ENCODE results near the gene GCA. TPM values are rescaled to one million over a fixed set of nuclear protein-coding genes. Genes with fewer than 3 reads are reported as not detected.

Gene GCA
- total RNA-seq, 2 experiments from 2014 or later = 3.9 to 5.0 TPM

DNA sequence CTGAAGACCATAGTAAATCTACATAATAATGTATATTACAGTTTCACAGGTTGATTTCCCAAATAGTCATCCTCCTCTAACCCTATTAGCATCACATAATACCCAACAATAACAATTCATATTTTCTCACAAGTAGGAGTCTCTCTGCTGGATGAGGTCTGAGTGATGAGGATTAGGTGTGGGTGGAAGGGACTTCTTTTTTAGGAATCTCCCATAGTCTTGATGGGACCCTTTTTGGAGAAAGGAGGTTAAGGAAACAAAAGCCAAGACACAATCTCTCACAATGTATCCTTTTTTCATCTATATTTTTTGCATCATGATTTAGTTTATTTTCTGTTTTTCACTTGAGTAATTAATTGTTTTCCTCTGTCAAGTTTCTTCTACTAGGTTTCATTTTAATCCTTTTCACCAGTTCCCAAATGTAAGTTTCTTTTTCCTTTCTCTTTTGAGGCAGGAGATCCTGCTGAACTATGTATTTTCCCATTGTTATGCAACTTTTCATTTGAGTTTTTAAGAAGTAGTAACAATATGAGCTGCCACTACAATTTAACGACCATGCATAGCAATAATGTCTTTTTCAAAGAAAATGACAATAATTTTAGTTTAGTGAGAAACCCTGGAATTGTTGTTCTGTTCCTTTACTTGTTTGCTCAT, 22.9 kb upstream of the GCA start:
- H3K4me3 Mint-ChIP-seq = peak overlapping the region; percentile 65
- Histone ChIP-seq H3K4me1 (ENCODE audit: insufficient read depth, low read length) (peaks cover 22% of the 10 kb centered on the region), H3K27ac (ENCODE audit: low read depth in 1 of 2, low read length in 2 of 2) (no peak overlapping the region), H3K4me3 (ENCODE audit: low read length) (no peak overlapping the region), H3K9me3 (ENCODE audit: control insufficient read depth in 1 of 2, insufficient read depth in 1 of 2, low read length in 2 of 2) (no peaks in the 10 kb centered on the region), H3K27me3 (ENCODE audit: control insufficient read depth in 1 of 2, insufficient read depth in 2 of 2, low read length in 2 of 2) (no peaks in the 10 kb centered on the region), H3K36me3 (ENCODE audit: insufficient read depth, low read length) (no peaks in the 10 kb centered on the region)
- ChIA-PET POLR2A (interaction anchor here (1.2 kb wide), 2 partner anchors 23 kb away, joined by 4 to 5 read pairs; partner anchors contain the start of gene GCA), CTCF (interaction anchor here (0.6 to 5.0 kb wide), 2 partner anchors 17 to 20 kb away, joined by 3 to 23 read pairs; no protein-coding TSS in a partner anchor)
- intact Hi-C loops (cut with DNase I, micrococcal nuclease) = loop anchor here in 1 of 2 experiments (2.0 kb wide), 1 partner anchor 24 kb away; the partner anchor contains the start of gene GCA
- peaks cover 54% of the 10 kb centered on the region for H3K4me1 Mint-ChIP-seq (ENCODE audit: low read depth)
- no peak for DNase-seq
- no peaks in the 10 kb centered on the region for H3K27me3 Mint-ChIP-seq
- H3K36me3 Mint-ChIP-seq (ENCODE audit: low read depth) = peaks cover 14% of the 10 kb centered on the region
- no peak for TF ChIP-seq CTCF (IDR thresholded peaks at IDR 0.05)
- H3K9me3 Mint-ChIP-seq = no peaks in the 10 kb centered on the region
- peak overlapping the region; percentile 99 for H3K27ac Mint-ChIP-seq
- no peak for ATAC-seq (ENCODE audit: poor library complexity)

DNA sequence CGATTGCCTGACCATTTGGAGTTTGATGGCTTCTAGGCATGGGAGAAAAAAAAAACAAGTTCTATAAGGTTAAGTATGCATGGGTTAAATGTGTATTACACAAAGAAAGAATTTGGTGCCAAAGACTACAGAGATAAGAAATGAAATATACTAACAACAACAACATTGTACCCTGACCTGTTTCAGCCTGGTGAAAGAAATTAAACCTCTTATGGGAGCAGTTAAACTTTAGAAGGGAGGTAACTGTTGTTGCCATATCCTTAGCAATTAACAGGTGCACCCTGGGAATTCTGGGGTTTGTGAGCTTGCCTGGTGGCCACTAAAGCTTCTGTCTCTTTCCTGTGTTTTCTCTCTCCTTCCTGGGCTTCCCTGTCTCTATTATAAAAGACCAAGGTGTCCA, 19.0 kb upstream of the GCA start:
- H3K36me3 ChIP-seq (ENCODE audit: insufficient read depth, low read length) = no peaks in the 10 kb centered on the region
- ATAC-seq (ENCODE audit: poor library complexity) (no peak), DNase-seq (no peak)
- Mint-ChIP-seq H3K9me3 (no peaks in the 10 kb centered on the region), H3K4me3 (no peak overlapping the region), H3K4me1 (ENCODE audit: low read depth) (peaks cover 17% of the 10 kb centered on the region), H3K27ac (no peak overlapping the region), H3K27me3 (no peaks in the 10 kb centered on the region), H3K36me3 (ENCODE audit: low read depth) (no peaks in the 10 kb centered on the region)
- intact Hi-C loops (cut with DNase I, micrococcal nuclease) = no loop called here
- H3K27ac ChIP-seq (ENCODE audit: low read depth in 1 of 2, low read length in 2 of 2) = no peak overlapping the region
- peaks cover 0 to 3% of the 10 kb centered on the region in 2 experiments for H3K9me3 ChIP-seq (ENCODE audit: control insufficient read depth in 1 of 2, insufficient read depth in 1 of 2, low read length in 2 of 2)
- H3K4me1 ChIP-seq (ENCODE audit: insufficient read depth, low read length) = peaks cover under 1% of the 10 kb centered on the region
- CTCF ChIA-PET = no interaction called here
- TF ChIP-seq CTCF (IDR thresholded peaks at IDR 0.05) = no peak
- POLR2A ChIA-PET = no interaction called here
- no peaks in the 10 kb centered on the region for H3K27me3 ChIP-seq (ENCODE audit: control insufficient read depth in 1 of 2, insufficient read depth in 2 of 2, low read length in 2 of 2)
- H3K4me3 ChIP-seq (ENCODE audit: low read length) = no peak overlapping the region

DNA sequence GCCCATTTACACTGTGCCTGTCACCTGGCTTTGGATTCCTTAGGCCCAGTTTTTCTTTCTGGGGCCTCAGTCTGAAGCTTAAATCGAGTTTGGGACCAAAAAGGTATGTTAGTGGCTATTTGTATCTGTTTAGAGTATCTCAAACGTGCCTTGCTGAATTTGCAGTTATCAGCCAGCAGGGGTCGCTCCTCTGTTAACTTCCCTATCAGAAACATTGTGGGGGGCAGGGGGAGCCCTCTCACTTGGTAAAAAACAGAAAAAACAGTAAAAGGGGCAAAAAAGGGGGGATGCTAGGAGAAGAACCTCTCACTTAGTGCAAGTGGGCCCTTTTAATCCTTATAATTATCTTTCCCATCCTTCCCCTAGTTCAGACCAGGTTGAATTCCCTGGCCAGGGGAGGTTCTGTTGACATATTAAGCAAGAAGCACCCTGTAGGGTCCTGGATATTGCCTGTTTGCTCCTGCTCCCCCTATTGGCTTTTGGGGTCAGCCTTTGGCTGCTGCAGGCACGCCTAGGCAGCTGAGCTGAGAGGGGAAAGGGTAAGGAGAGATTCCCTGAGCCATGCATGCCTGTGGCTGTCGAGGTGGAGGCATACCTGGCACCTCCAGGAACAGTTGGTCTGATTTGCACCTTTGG, 16.7 kb upstream of the GCA start:
- Mint-ChIP-seq H3K27me3 (no peaks in the 10 kb centered on the region), H3K9me3 (no peaks in the 10 kb centered on the region), H3K4me1 (ENCODE audit: low read depth) (no peaks in the 10 kb centered on the region), H3K36me3 (ENCODE audit: low read depth) (no peaks in the 10 kb centered on the region), H3K27ac (no peak overlapping the region), H3K4me3 (no peak overlapping the region)
- no peak overlapping the region for H3K4me3 ChIP-seq (ENCODE audit: low read length)
- TF ChIP-seq CTCF (IDR thresholded peaks at IDR 0.05) = peak; percentile 37
- CTCF ChIA-PET = no interaction called here
- no peaks in the 10 kb centered on the region for H3K4me1 ChIP-seq (ENCODE audit: insufficient read depth, low read length)
- no peak overlapping the region for H3K27ac ChIP-seq (ENCODE audit: low read depth in 1 of 2, low read length in 2 of 2)
- H3K9me3 ChIP-seq (ENCODE audit: control insufficient read depth in 1 of 2, insufficient read depth in 1 of 2, low read length in 2 of 2) = peaks cover 0 to 3% of the 10 kb centered on the region in 2 experiments
- intact Hi-C loops (cut with DNase I, micrococcal nuclease) = no loop called here
- no peaks in the 10 kb centered on the region for H3K27me3 ChIP-seq (ENCODE audit: control insufficient read depth in 1 of 2, insufficient read depth in 2 of 2, low read length in 2 of 2)
- ATAC-seq (ENCODE audit: poor library complexity) (no peak), DNase-seq (peak in 4 of 14 experiments; percentile 24 to 63 (median 52))
- no peaks in the 10 kb centered on the region for H3K36me3 ChIP-seq (ENCODE audit: insufficient read depth, low read length)
- POLR2A ChIA-PET = no interaction called here

Data from CD4-positive, alpha-beta T cell (primary cell).